NT2/D1 (cell line): ENCODE data around the gene SRPX2.

Source experiments
- DNase-seq: peaks from one replicate; pipeline ENCODE4 v3.0.0-alpha.2; 2011; ENCODE audit warnings: low read depth, low spot score
- H3K27me3 ChIP-seq: 2 replicates; pipeline ENCODE4 v1.6.0; 2011; ENCODE audit warnings: mild to moderate bottlenecking; ENCODE audit not compliant: insufficient read length, insufficient read depth
- H3K36me3 ChIP-seq: 2 replicates; pipeline ENCODE4 v1.6.1; 2011; ENCODE audit warnings: mild to moderate bottlenecking, low read length, mixed read lengths; ENCODE audit not compliant: insufficient read depth, insufficient read length
- H3K4me1 ChIP-seq: 2 replicates; pipeline ENCODE4 v1.5.1; 2011; ENCODE audit not compliant: insufficient read depth, insufficient read length
- H3K4me3 ChIP-seq: 2 replicates; pipeline ENCODE4 v1.5.1; 2011; ENCODE audit warnings: low read depth; ENCODE audit not compliant: insufficient read length
- H3K9ac ChIP-seq: 2 replicates; pipeline ENCODE4 v1.6.0; 2011; ENCODE audit warnings: low read depth; ENCODE audit not compliant: insufficient read length
- H3K9me3 ChIP-seq: 2 replicates; pipeline ENCODE4 v1.5.1; 2011; ENCODE audit warnings: mild to moderate bottlenecking, low read length; ENCODE audit not compliant: insufficient read depth
- SUZ12 ChIP-seq: IDR thresholded peaks from 2 replicates; pipeline ENCODE4 v1.6.1; 2011; ENCODE audit not compliant: insufficient read length, insufficient read depth; ENCODE audit errors: extremely low read depth
- YY1 ChIP-seq: IDR thresholded peaks from 2 replicates; pipeline ENCODE4 v1.6.1; 2011; ENCODE audit not compliant: insufficient read length, insufficient read depth
- ZNF274 ChIP-seq: IDR thresholded peaks from 2 replicates; pipeline ENCODE4 v1.6.1; 2011; ENCODE audit warnings: mild to moderate bottlenecking, low read depth, low read length

Gene SRPX2

DNA sequence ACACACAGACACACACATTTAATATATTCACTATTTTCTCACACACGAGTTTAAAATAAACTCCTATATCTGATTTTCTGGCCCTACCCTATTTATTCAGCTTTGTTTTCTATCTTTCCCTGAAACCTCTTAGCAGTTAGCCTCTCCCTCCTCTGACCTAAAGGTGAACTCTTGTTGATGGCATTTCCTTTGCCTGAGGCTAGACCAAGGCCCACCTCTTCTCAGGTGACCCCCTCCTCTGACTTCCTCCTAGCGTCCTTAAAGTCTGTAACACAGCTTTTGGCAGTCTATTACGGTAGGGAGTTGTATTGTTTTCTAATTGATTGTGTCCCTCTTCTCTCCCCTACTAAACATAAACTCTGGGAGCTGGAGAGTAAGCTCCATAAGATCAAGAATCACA is 1.7 kb upstream of the SRPX2 start:
- no peak overlapping the region for H3K4me3 ChIP-seq
- no peak for DNase-seq
- H3K4me1 ChIP-seq = peaks cover 4% of the 10 kb centered on the region
- no peak overlapping the region for H3K9ac ChIP-seq
- no peaks in the 10 kb centered on the region for H3K36me3 ChIP-seq
- no peaks in the 10 kb centered on the region for H3K9me3 ChIP-seq
- H3K27me3 ChIP-seq = no peaks in the 10 kb centered on the region
- no peak for TF ChIP-seq ZNF274
- no peak for TF ChIP-seq SUZ12
- TF ChIP-seq YY1 = no peak

GRCh38 chrX:100643212-100643611 is 787 bp upstream of the SRPX2 start:
- H3K4me1 ChIP-seq = peaks cover 4% of the 10 kb centered on the region
- DNase-seq = no peak
- no peaks in the 10 kb centered on the region for H3K27me3 ChIP-seq
- H3K4me3 ChIP-seq = no peak overlapping the region
- TF ChIP-seq YY1 (no peak), SUZ12 (no peak), ZNF274 (no peak)
- no peak overlapping the region for H3K9ac ChIP-seq
- H3K36me3 ChIP-seq = no peaks in the 10 kb centered on the region
- H3K9me3 ChIP-seq = no peaks in the 10 kb centered on the region

DNA sequence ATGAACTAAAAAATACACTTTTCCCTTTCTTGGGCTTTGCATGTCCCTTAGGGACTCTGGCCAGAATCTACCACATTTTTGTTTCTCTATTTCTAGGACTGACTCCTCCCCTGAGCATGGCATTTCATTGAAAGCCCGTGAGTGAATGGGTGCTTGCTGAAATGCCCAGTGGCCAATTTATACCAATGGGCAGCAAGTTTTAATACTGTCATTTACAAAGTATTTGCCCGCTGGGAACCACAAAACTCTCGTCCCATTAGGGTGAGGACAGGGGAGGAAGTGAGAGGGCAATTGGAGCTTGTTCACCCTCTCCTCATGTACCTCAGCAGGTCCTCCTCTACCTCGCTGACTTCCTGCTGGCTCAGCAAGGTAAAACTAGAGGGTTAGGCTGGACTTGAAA is 1.1 kb downstream of the SRPX2 start:
- H3K4me3 ChIP-seq = no peak overlapping the region
- no peaks in the 10 kb centered on the region for H3K9me3 ChIP-seq
- no peaks in the 10 kb centered on the region for H3K27me3 ChIP-seq
- no peak for TF ChIP-seq SUZ12
- no peak for TF ChIP-seq ZNF274
- no peaks in the 10 kb centered on the region for H3K36me3 ChIP-seq
- DNase-seq = no peak
- no peak overlapping the region for H3K9ac ChIP-seq
- H3K4me1 ChIP-seq = peaks cover 4% of the 10 kb centered on the region

GRCh38 chrX:100647095-100647494 is 3.1 kb downstream of the SRPX2 start:
- no peaks in the 10 kb centered on the region for H3K27me3 ChIP-seq
- no peaks in the 10 kb centered on the region for H3K36me3 ChIP-seq
- H3K4me1 ChIP-seq = peaks cover 4% of the 10 kb centered on the region
- TF ChIP-seq SUZ12 = no peak
- TF ChIP-seq YY1 = no peak
- TF ChIP-seq ZNF274 = no peak
- DNase-seq = no peak
- H3K9me3 ChIP-seq = no peaks in the 10 kb centered on the region
- H3K9ac ChIP-seq = no peak overlapping the region
- H3K4me3 ChIP-seq = no peak overlapping the region

- peaks cover 4% of the 10 kb centered on the region for H3K4me1 ChIP-seq
These were observed 3.7 kb downstream of the SRPX2 start for GRCh38 chrX:100647739-100648138.

GRCh38 chrX:100648458-100649417 is 4.7 kb downstream of the SRPX2 start:
- Histone ChIP-seq H3K9ac (no peak overlapping the region), H3K27me3 (no peaks in the 10 kb centered on the region), H3K9me3 (no peaks in the 10 kb centered on the region), H3K36me3 (peaks cover 3% of the 10 kb centered on the region), H3K4me3 (no peak overlapping the region), H3K4me1 (peaks cover 4% of the 10 kb centered on the region)
- DNase-seq = no peak
- no peak for TF ChIP-seq SUZ12
- TF ChIP-seq ZNF274 = no peak

More at GRCh38 chrX:100647739-100648138, 3.7 kb downstream of the SRPX2 start:
- H3K9me3 ChIP-seq = no peaks in the 10 kb centered on the region
- H3K9ac ChIP-seq = no peak overlapping the region
- H3K27me3 ChIP-seq = no peaks in the 10 kb centered on the region
- no peak for DNase-seq
- no peak overlapping the region for H3K4me3 ChIP-seq
- no peak for TF ChIP-seq YY1
- no peak for TF ChIP-seq ZNF274
- TF ChIP-seq SUZ12 = no peak
- no peaks in the 10 kb centered on the region for H3K36me3 ChIP-seq

- Histone ChIP-seq H3K4me1 (peaks cover 4% of the 10 kb centered on the region), H3K36me3 (peaks cover 3% of the 10 kb centered on the region), H3K9ac (peak overlapping the region; percentile 33), H3K4me3 (no peak overlapping the region), H3K9me3 (no peaks in the 10 kb centered on the region), H3K27me3 (no peaks in the 10 kb centered on the region)
- DNase-seq = no peak
- TF ChIP-seq SUZ12 (no peak), YY1 (no peak), ZNF274 (no peak)
These were observed 5.8 kb downstream of the SRPX2 start for GRCh38 chrX:100649550-100650356.
